Activated CD4-positive, CD25-positive, alpha-beta regulatory T cell treated with anti-CD3 and anti-CD28 coated beads, Interleukin-2, amount 50 U/mL, for 72 hours (primary cell): ENCODE results near the gene KRTAP4-8.
"Not testable (repeated sequence)": the region's sequence is repeated elsewhere in the genome, so short reads cannot be mapped to it uniquely, and the experiment has no call there.

Experiments used
- DNase-seq: peaks from one replicate; pipeline ENCODE4 v3.0.0; 2021

KRTAP4-8 gene

GRCh38 chr17:41098042-41098441 is at the start of gene KRTAP4-8:
KRTAP4-8 (minus strand) TSS chr17:41098142; CDS start chr17:41098084, 58 bp downstream.
- no peak for DNase-seq

GRCh38 chr17:41145261-41145660 is 47.3 kb upstream of the KRTAP4-8 start:
- no peak for DNase-seq

GRCh38 chr17:41144846-41145245 is 46.9 kb upstream of the KRTAP4-8 start:
- DNase-seq: no peak

GRCh38 chr17:41141361-41141760 is 43.4 kb upstream of the KRTAP4-8 start:
- DNase-seq: no peak

GRCh38 chr17:41140360-41141131 is 42.6 kb upstream of the KRTAP4-8 start, which contains the start of gene KRTAP4-6:
KRTAP4-6 (minus strand) TSS chr17:41140544; CDS start chr17:41140487, 57 bp downstream.
- DNase-seq: no peak

GRCh38 chr17:41139865-41140264 is 41.9 kb upstream of the KRTAP4-8 start:
- DNase-seq: not testable (repeated sequence)

GRCh38 chr17:41133880-41134735 is 36.2 kb upstream of the KRTAP4-8 start:
- DNase-seq: no peak

- DNase-seq: no peak
Measured at GRCh38 chr17:41131979-41132378, 34.0 kb upstream of the KRTAP4-8 start.

GRCh38 chr17:41127371-41127770 is 29.4 kb upstream of the KRTAP4-8 start:
- DNase-seq: no peak

GRCh38 chr17:41126412-41126811 is 28.5 kb upstream of the KRTAP4-8 start:
- DNase-seq: no peak

- DNase-seq: no peak
Measured at GRCh38 chr17:41125064-41125463, 27.1 kb upstream of the KRTAP4-8 start.

- DNase-seq: not testable (repeated sequence)
Measured at GRCh38 chr17:41123991-41124371, 26.0 kb upstream of the KRTAP4-8 start, which contains the start of gene KRTAP4-12. KRTAP4-12 (minus strand) TSS chr17:41124182; CDS start chr17:41124122, 60 bp downstream.

- not testable (repeated sequence) for DNase-seq
Measured at GRCh38 chr17:41123292-41123990, 25.5 kb upstream of the KRTAP4-8 start.

GRCh38 chr17:41121742-41122141 is 23.8 kb upstream of the KRTAP4-8 start:
- DNase-seq: no peak

GRCh38 chr17:41119696-41120690 is 22.1 kb upstream of the KRTAP4-8 start:
- DNase-seq: not testable (repeated sequence)

GRCh38 chr17:41118721-41119120 is 20.8 kb upstream of the KRTAP4-8 start:
- DNase-seq: no peak

GRCh38 chr17:41117846-41118386 is 20.0 kb upstream of the KRTAP4-8 start, which contains the start of gene KRTAP4-11:
KRTAP4-11 (minus strand) TSS chr17:41118373; CDS start chr17:41118315, 58 bp downstream.
- not testable (repeated sequence) for DNase-seq

GRCh38 chr17:41116297-41116696 is 18.4 kb upstream of the KRTAP4-8 start:
- no peak for DNase-seq

GRCh38 chr17:41111151-41111885 is 13.4 kb upstream of the KRTAP4-8 start:
- DNase-seq: no peak

GRCh38 chr17:41108728-41109386 is 10.9 kb upstream of the KRTAP4-8 start:
- DNase-seq: not testable (repeated sequence)
